Nephron (organoid): ENCODE measurements around the gene MMP24OS.
A peak's percentile ranks its signal among the peaks of the same experiment; 100 is the strongest.

Experiments
- H3K27ac Mint-ChIP-seq, 3 experiments: 2 replicates each; pipeline ENCODE4 v1.8.0; 2020; ENCODE audit warnings: mixed read lengths in 3 of 3, mild to moderate bottlenecking in 2 of 3, moderate library complexity in 1 of 3
- H3K27me3 Mint-ChIP-seq: 2 replicates; pipeline ENCODE4 v1.8.0; 2021; ENCODE audit warnings: low read depth, mild to moderate bottlenecking, moderate library complexity, mixed read lengths
- H3K36me3 Mint-ChIP-seq: 2 replicates; pipeline ENCODE4 v1.8.0; 2020; ENCODE audit warnings: low read depth, mixed read lengths
- H3K4me1 Mint-ChIP-seq: 2 replicates; pipeline ENCODE4 v1.8.0; 2020; ENCODE audit warnings: mixed read lengths
- H3K4me3 Mint-ChIP-seq, 3 experiments: 2 replicates each; pipeline ENCODE4 v1.8.0; 2020; ENCODE audit warnings: mild to moderate bottlenecking in 3 of 3, mixed read lengths in 3 of 3, moderate library complexity in 2 of 3
- H3K9me3 Mint-ChIP-seq: 2 replicates; pipeline ENCODE4 v1.8.0; 2020; ENCODE audit warnings: mixed read lengths
- TF ChIP-seq, protein P1 (sequence below), 3 experiments: fragments of 200-600 bp; sonication (generic); IDR thresholded peaks; one replicate each; pipeline ENCODE4 v1.5.0; 2021; ENCODE audit warnings: antibody characterized with exemption in 3 of 3; ENCODE audit not compliant: unreplicated experiment in 3 of 3

Gene MMP24OS

DNA sequence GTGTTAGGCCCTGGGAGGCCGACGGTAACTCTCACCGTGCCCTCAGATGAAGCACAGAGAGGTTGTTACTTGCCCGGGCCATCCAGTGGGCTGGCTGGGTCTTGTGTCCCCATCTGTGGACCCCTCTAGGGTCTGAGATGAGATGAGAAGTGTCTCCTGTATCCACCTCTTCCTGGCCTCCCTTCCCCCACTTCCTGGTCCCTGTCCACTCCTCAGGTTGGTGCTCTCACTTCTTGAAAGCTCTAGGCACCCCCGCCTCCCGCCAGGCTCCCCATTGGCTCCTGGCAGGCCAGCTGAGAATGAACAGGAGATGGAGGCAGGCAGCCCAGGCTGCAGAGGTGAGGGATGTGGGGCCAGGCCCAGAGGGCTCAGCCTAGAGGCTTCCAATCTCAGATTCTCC lies 1.5 kb downstream of the MMP24OS start:
- Mint-ChIP-seq H3K9me3 (no peaks in the 10 kb centered on the region), H3K27me3 (peaks cover 4% of the 10 kb centered on the region), H3K4me1 (no peaks in the 10 kb centered on the region), H3K4me3 (peak overlapping the region; percentile 96 to 97 (median 96)), H3K36me3 (peaks cover 26% of the 10 kb centered on the region), H3K27ac (no peak overlapping the region)
- TF ChIP-seq, protein P1, sequence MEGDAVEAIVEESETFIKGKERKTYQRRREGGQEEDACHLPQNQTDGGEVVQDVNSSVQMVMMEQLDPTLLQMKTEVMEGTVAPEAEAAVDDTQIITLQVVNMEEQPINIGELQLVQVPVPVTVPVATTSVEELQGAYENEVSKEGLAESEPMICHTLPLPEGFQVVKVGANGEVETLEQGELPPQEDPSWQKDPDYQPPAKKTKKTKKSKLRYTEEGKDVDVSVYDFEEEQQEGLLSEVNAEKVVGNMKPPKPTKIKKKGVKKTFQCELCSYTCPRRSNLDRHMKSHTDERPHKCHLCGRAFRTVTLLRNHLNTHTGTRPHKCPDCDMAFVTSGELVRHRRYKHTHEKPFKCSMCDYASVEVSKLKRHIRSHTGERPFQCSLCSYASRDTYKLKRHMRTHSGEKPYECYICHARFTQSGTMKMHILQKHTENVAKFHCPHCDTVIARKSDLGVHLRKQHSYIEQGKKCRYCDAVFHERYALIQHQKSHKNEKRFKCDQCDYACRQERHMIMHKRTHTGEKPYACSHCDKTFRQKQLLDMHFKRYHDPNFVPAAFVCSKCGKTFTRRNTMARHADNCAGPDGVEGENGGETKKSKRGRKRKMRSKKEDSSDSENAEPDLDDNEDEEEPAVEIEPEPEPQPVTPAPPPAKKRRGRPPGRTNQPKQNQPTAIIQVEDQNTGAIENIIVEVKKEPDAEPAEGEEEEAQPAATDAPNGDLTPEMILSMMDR (IDR thresholded peaks at IDR 0.05; ENCODE audit: unreplicated experiment in 3 of 3): no peak

DNA sequence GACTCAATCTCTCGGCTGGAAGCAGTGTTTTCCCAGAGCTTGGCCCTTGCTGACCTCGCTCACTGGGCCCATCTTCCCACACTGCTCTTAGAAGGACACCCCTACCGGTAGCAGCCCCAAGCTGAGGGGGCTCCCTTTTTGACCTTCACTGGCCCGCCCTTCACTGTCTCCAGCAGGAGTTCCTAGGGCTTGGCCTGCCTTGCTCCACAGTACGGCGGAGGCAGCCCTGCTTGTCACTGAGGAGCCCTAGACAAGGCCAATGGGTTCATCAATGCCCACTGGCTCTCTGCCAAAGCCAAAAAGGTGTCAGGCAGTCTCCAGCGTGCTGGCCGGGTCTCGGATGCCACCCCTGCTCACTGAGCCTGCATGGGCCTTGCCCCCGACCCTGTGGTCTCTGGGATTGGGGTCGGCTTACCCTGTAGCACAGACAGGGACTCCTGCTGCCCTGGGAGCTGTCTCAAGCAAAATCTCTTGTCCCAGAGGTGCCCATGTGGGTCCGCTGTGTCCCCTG lies 2.1 kb downstream of the MMP24OS start:
- Mint-ChIP-seq H3K27ac (no peak overlapping the region), H3K4me3 (peak overlapping the region; percentile 96 to 97 (median 96)), H3K9me3 (no peaks in the 10 kb centered on the region), H3K27me3 (peaks cover 4% of the 10 kb centered on the region), H3K4me1 (no peaks in the 10 kb centered on the region), H3K36me3 (peaks cover 25% of the 10 kb centered on the region)
- TF ChIP-seq, protein P1 (IDR thresholded peaks at IDR 0.05; ENCODE audit: unreplicated experiment in 3 of 3): no peak

DNA sequence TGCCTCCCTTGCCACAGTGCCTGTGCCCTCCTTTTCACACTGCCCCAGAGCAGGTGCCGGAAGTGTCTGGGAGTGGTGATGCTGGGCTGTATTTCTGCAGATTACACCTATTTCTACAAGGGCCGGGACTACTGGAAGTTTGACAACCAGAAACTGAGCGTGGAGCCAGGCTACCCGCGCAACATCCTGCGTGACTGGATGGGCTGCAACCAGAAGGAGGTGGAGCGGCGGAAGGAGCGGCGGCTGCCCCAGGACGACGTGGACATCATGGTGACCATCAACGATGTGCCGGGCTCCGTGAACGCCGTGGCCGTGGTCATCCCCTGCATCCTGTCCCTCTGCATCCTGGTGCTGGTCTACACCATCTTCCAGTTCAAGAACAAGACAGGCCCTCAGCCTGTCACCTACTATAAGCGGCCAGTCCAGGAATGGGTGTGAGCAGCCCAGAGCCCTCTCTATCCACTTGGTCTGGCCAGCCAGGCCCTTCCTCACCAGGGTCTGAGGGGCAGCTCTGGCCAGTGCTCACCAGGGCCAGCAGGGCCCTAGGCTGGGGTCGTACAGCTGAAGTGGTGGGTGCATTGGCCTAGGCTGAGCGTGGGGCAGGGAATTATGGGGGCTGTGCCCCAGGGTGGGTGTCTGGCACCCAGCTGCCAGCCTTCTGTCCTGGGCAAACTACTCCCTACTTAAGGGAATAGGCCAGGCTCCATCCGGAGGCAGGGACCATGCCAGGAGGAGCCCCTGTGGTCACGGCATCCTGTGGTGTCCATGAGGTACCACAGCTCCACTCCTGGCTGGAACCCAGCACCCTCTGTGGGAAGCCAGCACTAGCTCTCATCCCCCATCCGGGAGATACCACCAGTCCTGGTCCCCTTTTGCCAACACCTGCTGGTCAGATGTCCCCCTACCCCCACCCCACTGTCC lies 3.5 kb downstream of the MMP24OS start:
- Mint-ChIP-seq H3K9me3 (no peaks in the 10 kb centered on the region), H3K4me1 (no peaks in the 10 kb centered on the region), H3K27ac (no peak overlapping the region), H3K27me3 (peaks cover 4% of the 10 kb centered on the region), H3K4me3 (peak overlapping the region in 1 of 3 experiments; percentile 19), H3K36me3 (peaks cover 19% of the 10 kb centered on the region)
- TF ChIP-seq, protein P1 (IDR thresholded peaks at IDR 0.05; ENCODE audit: unreplicated experiment in 3 of 3): no peak

DNA sequence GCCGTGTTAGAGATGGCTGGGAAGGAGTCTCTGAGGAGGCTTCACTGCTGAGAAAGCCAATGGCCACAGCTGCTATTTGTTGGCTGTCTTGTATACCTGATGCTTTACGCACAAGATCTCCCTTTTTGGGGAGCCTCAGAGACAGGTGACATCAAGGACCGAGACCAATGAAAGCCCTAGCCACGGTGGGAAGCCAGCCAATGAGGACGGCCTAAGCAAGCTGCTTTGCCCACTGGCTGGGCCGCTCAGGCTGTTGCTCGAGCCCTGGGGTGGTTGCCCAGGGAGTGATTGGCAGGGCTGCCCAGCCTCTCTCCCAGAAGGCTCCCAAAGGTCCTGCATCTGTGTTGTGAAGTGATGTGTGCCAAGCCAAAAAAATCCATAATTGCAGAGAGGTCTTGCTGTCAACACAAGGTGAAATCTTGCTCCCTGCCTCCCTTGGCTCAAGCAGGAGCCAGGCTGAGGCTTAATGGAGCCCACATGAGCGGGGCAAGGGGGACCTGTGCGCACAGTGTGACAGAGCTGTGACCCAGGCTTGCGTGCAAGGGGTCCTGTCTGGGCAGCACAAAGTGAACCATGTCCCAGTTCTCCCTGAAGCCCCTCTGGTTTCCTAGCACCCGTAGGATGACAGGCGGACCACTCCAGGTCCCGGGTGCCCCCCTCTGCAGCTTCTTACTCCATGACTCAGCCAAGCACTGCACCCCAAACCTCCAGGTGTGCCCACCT lies 4.3 kb downstream of the MMP24OS start:
- TF ChIP-seq, protein P1 (IDR thresholded peaks at IDR 0.05; ENCODE audit: unreplicated experiment in 3 of 3): no peak
- H3K27me3 Mint-ChIP-seq: peaks cover 4% of the 10 kb centered on the region
- no peaks in the 10 kb centered on the region for H3K4me1 Mint-ChIP-seq
- no peak overlapping the region for H3K4me3 Mint-ChIP-seq
- no peaks in the 10 kb centered on the region for H3K9me3 Mint-ChIP-seq
- no peak overlapping the region for H3K27ac Mint-ChIP-seq
- H3K36me3 Mint-ChIP-seq: peaks cover 16% of the 10 kb centered on the region

DNA sequence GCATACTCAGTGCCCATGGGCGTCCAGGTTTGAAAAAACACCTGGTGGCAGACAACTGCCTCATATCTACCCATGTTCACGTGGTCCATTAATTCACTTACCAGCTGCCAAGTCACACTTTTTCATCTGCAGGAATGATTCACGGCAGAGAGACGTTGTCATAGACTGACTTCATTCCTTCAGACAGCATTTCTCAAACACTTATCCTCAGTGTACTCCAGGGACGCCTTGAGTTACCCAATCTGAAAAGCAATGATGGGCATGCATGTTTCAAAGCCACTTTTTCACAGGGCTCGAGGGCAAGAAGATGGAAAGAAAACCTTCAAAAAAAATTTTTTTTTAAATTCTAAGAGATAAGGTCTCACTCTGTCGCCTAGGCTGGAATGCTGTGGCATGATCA lies 6.0 kb downstream of the MMP24OS start:
- Mint-ChIP-seq H3K9me3 (no peaks in the 10 kb centered on the region), H3K27ac (no peak overlapping the region)

More for the DNA sequence above, 6.0 kb downstream of the MMP24OS start:
- H3K27me3 Mint-ChIP-seq: peaks cover 4% of the 10 kb centered on the region
- TF ChIP-seq, protein P1 (IDR thresholded peaks at IDR 0.05; ENCODE audit: unreplicated experiment in 3 of 3): no peak
- no peak overlapping the region for H3K4me3 Mint-ChIP-seq
- no peaks in the 10 kb centered on the region for H3K4me1 Mint-ChIP-seq
- peaks cover 10% of the 10 kb centered on the region for H3K36me3 Mint-ChIP-seq
